NCI-H2227 treated with DMSO at 0.1 percent for 48 hours (cell line): ENCODE data around the gene HECTD4.
"Not testable (repeated sequence)": the region's sequence is repeated elsewhere in the genome, so short reads cannot be mapped to it uniquely, and the experiment has no call there.

ENCODE experiments used
- DNase-seq: peaks from one replicate; lab custom pipeline; 2025; lab: John Stamatoyannopoulos, UW

The HECTD4 gene

DNA sequence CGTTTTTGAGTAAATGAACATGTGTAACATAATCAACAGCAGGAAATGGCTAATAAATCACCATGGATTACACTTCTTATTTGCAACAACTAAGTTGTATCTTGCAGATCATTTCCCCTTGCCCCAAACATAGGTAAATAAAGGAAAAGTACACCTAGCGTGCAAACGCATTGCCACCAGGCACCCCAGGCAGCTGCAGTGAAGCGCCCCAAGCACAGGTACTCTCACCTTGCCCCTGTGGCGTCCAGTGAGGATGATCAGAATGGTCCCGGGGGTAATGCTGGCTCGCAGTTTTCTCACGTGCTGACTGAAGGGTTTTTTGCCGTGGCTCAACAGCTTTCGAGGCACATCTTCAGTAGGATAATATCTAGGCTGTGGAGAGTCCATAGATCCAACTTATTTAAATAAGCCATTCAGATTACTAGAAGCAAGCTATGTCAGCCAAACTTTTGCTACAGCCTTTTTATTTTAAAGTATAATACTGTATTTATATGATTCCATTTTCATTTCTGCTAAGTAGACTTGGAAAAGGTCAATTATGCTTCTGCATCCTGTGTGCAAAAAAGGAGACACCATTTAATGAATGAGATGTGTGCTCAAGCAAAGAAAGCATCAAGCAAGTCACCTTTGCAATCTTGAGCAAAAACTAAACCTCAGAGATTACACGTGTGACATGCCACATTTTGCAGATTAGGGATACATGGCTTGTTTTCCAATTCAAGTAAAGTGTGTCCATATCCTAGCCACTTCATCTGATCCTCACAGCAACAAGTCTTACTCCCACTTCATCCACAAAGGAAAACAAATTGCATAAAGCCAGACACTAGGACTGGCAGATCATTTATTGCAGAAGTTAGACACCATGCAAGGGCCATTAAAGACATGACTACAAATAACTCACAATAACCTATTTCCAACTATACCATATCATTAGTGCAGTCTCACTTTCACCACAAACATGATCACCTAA, 24.6 kb upstream of the HECTD4 start:
- no peak for DNase-seq

- no peak for DNase-seq
Measured at GRCh38 chr12:112401903-112402498, 19.8 kb upstream of the HECTD4 start.

- no peak for DNase-seq
Measured at GRCh38 chr12:112401054-112401453, 18.8 kb upstream of the HECTD4 start.

- no peak for DNase-seq
Measured at GRCh38 chr12:112393328-112393727, 11.1 kb upstream of the HECTD4 start.

- not testable (repeated sequence) for DNase-seq
Measured at GRCh38 chr12:112389922-112390654, 7.9 kb upstream of the HECTD4 start.

- DNase-seq, result no peak
Measured at GRCh38 chr12:112389228-112389627, 7.0 kb upstream of the HECTD4 start.

GRCh38 chr12:112386726-112387125, 4.5 kb upstream of the HECTD4 start:
- DNase-seq, result no peak

- DNase-seq, result no peak
Measured at GRCh38 chr12:112382866-112383265, 635 bp upstream of the HECTD4 start.

- DNase-seq, result no peak
Measured at GRCh38 chr12:112381406-112381882, 787 bp downstream of the HECTD4 start.

- no peak for DNase-seq
Measured at GRCh38 chr12:112380663-112381405, 1.4 kb downstream of the HECTD4 start.

DNA sequence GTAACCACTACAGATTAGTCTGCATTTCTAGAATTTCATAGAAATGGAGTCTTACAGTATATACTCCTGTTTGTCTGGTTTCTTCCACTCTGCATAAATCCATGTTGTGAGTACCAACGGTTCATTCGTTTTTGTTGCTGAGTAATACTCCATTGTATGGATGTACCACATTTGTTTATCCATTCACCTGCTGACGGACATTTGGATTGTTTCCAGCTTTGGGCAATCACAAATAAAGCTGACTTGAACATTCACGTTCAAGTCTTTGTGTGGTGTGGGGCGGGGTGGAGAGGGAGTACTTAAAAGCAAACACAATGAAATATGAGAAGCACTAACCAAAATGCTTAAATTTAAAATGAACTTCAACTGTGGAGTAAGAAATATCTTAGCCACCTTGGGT, 7.1 kb downstream of the HECTD4 start:
- DNase-seq, result no peak

- DNase-seq, result no peak
Measured at GRCh38 chr12:112374166-112374740, 8.0 kb downstream of the HECTD4 start.

DNA sequence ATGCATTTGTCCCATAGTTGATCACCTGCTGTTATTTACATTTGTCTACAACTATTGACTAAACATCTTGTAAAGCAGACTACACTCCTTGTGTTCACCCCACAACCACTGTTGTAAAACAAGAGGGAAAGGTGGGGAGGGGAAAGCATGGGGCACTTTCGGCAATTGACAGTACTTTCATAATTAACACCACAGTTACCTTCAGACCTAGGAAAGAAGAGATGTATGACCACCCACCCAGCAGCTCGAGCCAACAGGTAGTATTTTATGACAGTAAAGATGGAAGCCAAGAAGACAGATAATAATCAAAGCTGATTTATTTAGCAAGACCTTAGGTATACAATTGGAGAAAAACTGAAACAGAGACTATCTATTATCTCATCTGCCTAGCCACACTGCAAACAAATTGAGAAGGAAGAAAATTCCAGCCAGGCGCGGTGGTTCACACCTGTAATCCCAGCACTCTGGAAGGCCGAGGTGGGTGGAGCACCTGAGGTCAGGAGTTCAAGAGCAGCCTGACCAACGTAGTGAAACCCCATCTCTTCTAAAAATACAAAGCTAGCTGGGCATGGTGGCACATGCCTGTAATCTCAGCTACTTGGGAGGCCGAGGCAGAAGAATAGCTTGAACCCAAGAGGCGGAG, 11.2 kb downstream of the HECTD4 start:
- no peak for DNase-seq

DNA sequence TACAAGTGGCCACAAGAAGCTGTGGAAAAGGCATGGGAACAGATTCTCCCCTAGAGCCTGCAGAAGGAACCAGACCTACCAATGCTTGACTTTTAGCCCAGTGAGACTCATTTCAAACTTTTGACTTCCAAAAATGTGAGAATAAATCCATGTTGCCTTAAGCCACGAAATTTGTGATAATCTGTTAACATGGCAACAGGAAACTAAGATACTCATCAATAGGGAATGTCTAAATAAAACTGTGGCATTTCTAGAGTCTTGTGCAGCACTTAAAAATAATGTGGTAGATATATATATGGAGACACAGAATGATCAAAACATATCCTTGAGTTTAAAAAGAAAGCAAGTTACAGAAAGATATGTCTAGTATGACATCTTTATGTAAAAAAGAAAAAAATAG, 12.0 kb downstream of the HECTD4 start:
- no peak for DNase-seq

- DNase-seq, result no peak
Measured at GRCh38 chr12:112368856-112369255, 13.4 kb downstream of the HECTD4 start.

DNA sequence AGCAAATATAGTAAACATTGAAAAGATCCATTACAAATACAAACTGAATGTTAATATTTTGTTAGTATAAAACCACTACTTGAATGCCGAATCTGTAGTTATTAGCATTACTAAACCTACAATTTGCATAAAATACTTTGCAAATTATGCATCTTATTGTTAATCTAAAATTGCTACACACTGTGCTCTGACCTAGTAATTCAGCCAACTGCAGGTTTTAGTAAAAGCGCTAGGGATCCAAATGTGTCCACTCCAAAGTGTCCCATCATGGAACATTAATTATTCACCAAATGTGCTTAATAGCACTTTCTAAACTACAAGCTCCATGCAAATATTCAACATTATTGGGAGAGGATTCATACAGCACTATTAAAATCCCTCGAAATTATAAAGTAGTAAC, 14.3 kb downstream of the HECTD4 start:
- no peak for DNase-seq

GRCh38 chr12:112362310-112362709, 19.9 kb downstream of the HECTD4 start:
- DNase-seq, result no peak

DNA sequence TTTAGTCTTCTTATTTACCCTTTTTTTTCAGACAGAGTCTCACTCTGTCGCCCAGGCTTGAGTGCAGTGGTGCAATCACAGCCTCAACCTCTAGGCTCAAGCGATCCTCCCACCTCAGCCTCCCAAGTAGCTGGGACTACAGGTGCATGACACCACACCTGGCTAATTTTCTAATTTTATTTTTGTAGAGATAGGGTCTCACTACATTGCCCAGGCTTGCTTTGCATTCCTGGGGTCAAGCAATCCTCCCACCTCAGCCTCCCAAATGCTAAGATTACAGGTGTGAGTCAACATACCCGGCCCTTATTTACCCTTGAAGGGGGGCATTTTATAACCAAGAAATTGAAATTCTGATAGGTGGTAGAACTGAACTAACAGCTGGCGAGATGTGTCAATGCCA, 21.0 kb downstream of the HECTD4 start:
- no peak for DNase-seq

DNA sequence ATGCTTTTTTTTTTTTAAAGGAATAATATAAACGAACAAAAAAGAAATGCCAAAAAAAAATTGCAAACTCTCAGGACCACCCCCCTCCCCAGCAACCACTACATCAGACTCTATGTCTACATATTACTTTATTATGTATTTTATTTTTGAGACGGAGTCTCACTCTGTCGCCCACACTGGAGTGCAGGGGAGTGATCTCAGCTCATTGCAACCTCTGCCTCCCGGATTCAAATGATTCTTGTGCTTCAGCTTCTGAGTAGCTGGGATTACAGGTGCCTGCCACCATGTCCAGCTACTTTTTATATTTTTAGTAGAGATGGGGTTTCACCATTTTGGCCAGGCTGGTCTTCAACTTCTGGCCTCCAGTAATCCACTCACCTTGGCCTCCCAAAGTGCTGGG, 22.9 kb downstream of the HECTD4 start:
- no peak for DNase-seq

- DNase-seq, result no peak
Measured at GRCh38 chr12:112357214-112357613, 25.0 kb downstream of the HECTD4 start.

DNA sequence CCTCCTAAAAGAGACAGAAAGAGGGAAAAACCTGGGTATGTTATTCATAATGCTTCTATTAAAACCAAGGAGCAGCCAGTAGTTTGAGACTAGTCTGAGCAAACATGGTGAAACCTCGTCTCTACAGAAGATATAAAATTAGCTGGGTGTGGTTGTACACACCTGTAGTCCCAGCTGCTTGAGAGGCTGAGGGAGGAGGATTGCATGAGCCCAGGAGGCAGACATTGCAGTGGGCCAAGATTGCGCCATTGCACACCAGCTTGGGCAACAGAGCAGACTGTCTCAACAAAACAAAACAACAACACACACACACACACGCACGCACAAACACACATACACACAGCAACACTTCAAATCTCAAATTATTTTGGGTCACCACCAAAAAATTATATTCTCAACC, 27.8 kb downstream of the HECTD4 start:
- no peak for DNase-seq
